ENCODE results near the gene CNTN1.

DNA sequence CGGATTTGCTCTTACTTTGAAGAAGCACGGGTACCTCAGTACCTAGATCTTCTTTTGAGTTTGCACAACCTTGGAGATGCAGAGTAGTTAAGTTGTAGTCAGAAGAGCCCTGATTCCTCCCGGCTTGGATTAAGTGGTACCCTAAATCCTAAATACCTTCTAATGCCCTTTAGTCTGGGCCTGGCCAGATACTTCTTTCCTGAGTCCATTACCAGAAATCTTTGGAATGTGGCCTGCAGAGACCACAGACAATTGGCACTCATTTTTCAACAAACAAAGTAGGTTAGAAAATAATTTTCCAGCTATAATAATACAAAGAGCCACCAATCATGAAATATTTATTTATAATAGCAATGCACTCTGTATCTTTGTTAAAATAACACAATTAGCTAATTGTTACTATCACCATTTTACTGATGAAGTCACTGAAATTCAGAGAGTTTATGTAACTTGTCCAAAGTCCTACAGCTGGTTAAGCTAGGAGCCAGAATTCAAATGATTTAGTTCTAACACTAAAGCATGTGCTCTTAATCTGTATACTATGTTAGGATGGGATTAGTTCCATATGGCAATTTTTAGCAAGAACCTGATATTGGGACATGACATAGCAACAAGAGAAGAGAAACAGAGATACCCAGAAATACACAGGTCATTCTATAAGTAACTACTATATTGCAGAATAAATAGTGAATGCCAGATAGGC is 363.8 kb downstream of the CNTN1 start:
- no peak for TF ChIP-seq GATA2 (IDR thresholded peaks at IDR 0.05; ENCODE audit: low read depth, low read length)
- TF ChIP-seq GATA3 (IDR thresholded peaks at IDR 0.05; ENCODE audit: low read depth, low read length) = no peak

All from SH-SY5Y (cell line).